GM19025 (cell line): ENCODE measurements around the gene ATAD3B.
A peak's percentile ranks its signal among the peaks of the same experiment; 100 is the strongest.
"Not testable (repeated sequence)": the region's sequence is repeated elsewhere in the genome, so short reads cannot be mapped to it uniquely, and the experiment has no call there.

Experiments
- ATAC-seq: cut with Tn5 transposase; IDR thresholded peaks from one replicate; pipeline ENCODE4 v1.9.1; 2021; ENCODE audit warnings: mild to moderate bottlenecking, low read depth, moderate library complexity; ENCODE audit not compliant: unreplicated experiment

ATAD3B gene

GRCh38 chr1:1432951-1433803, 38.4 kb upstream of the ATAD3B start:
- no peak for ATAC-seq

- no peak for ATAC-seq
Measured at GRCh38 chr1:1433804-1434130, 37.8 kb upstream of the ATAD3B start.

- ATAC-seq: no peak
Measured at GRCh38 chr1:1434131-1434823, 37.3 kb upstream of the ATAD3B start.

- ATAC-seq: no peak
Measured at GRCh38 chr1:1434824-1435105, 36.8 kb upstream of the ATAD3B start.

DNA sequence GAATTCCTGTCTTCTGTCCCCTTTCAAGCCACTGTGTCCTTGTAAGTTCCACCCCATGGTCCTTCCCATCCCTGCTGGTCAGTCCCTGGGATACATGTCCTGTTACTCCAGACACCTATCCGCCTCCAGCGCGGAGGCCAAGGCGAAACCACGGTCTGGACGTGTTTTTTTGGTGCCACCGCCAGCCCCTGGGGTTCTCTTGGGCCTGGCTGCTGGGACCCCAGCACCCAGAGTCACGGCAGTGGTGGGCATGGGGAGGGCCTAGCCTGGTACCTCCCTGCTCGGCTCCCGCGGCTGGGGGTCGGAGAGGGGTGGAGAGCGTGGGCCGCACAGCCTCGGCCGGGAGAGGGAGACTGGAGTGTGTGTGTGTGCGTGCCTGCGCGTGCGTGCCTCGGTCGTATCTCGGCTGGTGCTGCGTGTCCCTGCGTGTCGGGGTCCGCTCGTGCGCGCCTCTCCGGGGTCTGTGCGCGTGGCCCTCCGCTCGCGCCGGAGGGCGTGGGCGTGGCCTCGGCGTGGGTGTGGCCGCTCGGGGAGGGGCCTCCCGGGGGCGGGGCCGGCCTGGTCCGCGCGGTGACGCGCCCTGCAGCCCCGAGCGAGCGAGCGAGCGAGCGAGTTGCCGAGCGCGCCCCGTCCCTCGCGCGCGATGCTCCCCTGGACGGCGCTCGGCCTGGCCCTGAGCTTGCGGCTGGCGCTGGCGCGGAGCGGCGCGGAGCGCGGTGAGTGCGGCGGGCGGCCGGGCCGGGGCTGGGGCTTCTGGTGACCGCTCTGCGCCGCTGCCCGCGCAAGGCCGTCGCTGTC, 36.3 kb upstream of the ATAD3B start, which contains the start of gene VWA1:
VWA1 (plus strand) TSS at position 585 of the 798 bp plus-strand sequence; CDS start at position 644, 59 bp downstream.
- no peak for ATAC-seq

DNA sequence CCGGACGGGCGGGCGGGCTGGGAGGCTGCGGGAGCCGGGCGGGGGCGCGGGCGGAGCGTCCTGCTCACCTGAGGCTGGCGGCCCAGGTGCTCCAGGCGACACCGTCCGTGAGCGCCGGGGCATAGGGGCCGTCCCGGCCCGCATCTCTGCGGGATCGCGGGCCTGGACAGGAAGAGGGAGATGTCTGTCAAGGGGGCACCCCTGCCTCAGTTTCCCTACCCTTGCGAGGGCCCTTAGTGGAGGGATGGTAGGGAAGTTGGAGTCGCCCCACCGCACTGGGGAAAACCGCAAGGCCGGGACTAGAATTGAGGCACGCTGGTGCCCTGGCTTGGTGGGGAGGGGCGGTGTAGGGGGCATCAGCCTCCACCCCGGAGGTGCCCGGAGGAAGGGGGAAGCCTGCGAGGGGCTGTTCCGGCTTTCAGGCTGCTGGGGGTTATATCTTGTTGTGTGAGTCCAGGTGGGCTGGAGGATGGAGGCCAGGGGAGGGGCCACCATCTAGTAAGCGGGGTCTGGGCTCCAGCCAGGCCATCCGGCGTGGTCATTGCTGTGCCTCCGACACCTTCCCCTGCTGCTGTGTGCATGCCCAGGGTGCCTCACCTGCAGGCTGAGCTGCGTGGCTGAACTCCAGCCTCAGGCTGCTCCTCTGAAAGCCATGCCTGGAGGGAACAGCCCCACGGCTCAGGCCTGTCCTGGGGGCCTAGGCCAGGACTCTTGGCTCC, 35.5 kb upstream of the ATAD3B start:
- no peak for ATAC-seq

DNA sequence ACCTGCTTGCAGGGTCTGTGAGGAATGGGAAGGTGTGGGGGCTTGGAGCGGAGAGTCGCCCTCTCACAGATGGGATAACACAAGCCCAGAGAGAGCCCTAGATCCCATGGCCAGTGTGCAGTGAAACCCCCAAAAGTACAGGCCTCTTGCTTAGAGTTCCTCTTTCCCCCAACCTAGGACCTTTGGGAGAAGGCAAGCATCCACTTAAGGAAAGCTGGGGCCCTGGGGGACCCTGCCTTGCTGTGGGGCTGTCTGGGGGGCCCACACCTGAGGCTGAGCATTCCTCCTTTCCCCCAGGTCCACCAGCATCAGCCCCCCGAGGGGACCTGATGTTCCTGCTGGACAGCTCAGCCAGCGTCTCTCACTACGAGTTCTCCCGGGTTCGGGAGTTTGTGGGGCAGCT, 34.9 kb upstream of the ATAD3B start:
- ATAC-seq: no peak

DNA sequence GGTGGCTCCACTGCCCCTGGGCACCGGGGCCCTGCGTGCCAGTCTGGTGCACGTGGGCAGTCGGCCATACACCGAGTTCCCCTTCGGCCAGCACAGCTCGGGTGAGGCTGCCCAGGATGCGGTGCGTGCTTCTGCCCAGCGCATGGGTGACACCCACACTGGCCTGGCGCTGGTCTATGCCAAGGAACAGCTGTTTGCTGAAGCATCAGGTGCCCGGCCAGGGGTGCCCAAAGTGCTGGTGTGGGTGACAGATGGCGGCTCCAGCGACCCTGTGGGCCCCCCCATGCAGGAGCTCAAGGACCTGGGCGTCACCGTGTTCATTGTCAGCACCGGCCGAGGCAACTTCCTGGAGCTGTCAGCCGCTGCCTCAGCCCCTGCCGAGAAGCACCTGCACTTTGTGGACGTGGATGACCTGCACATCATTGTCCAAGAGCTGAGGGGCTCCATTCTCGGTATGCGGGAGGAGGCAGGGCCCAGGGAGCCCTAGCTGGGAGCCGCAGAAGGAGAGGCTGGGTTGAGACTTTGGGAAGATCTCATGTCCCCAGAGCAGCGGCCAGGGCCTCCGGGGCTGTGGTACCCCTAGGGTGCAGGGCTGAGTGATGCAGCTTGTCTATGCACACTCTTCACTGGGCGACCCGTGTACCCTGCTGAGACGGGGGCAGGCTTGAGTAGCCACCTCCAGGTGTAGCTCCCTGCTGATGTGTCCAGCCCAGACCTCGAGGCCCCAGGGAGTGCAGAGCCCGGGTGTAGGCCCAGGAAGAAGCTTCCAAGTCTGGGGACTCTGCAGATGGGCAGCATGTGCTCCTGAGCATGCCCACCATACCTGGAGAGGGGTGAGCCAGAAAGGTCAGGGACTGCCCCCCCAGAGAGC, 34.3 kb upstream of the ATAD3B start:
- no peak for ATAC-seq

DNA sequence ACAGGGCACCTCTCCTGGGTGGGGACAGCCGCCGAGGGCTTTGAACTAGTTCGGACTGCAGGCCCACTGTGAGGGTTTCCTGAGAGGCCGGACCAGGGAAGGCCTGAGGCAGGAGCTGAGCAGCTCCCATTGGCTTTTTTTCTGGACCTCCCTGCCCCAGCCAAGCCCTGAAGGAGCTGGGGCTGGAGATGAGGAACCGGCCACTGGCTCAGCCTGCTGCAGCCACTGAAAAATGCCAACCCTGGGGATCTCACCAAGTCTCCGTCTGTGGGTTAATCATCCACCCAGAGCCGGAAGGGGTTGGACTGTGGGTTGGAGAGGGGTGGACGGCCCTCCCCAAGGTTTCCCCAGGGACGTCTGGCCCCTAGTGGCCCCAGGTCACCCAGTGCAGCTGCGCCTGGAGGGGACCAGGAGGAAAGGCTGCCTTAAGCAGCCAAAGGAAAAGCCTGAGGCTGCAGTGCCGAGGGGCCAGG, 33.6 kb upstream of the ATAD3B start:
- ATAC-seq: peak; percentile 75

DNA sequence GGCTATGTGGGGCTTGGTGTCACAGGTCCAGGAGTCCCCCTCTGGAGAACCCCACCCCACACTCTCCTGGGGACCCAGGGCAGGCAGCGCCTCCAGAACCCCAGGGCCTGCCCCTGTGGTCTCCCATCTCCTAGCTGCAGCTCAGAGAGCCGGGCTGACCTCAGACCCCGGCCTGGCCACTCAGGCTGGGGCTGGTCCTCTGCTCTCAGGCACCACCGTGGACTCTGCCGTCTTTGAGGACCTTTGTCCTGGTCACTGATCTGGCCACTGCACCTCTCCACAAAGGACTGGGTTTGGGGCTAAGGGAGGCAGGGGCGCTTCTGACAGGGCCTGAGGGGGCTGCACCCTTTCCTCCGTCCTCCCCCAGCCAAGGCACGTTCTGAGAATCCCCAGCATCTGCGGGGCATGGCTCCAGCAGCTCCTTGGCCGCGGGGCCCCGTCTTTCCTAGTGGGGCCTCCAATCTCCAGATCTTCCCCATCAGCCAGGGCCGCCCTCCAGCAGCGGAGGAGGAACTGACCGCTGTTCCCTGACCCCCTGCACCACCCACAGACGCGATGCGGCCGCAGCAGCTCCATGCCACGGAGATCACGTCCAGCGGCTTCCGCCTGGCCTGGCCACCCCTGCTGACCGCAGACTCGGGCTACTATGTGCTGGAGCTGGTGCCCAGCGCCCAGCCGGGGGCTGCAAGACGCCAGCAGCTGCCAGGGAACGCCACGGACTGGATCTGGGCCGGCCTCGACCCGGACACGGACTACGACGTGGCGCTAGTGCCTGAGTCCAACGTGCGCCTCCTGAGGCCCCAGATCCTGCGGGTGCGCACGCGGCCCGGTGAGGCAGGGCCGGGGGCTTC, 32.8 kb upstream of the ATAD3B start:
- no peak for ATAC-seq

GRCh38 chr1:1439546-1440261, 31.9 kb upstream of the ATAD3B start:
- ATAC-seq: no peak

DNA sequence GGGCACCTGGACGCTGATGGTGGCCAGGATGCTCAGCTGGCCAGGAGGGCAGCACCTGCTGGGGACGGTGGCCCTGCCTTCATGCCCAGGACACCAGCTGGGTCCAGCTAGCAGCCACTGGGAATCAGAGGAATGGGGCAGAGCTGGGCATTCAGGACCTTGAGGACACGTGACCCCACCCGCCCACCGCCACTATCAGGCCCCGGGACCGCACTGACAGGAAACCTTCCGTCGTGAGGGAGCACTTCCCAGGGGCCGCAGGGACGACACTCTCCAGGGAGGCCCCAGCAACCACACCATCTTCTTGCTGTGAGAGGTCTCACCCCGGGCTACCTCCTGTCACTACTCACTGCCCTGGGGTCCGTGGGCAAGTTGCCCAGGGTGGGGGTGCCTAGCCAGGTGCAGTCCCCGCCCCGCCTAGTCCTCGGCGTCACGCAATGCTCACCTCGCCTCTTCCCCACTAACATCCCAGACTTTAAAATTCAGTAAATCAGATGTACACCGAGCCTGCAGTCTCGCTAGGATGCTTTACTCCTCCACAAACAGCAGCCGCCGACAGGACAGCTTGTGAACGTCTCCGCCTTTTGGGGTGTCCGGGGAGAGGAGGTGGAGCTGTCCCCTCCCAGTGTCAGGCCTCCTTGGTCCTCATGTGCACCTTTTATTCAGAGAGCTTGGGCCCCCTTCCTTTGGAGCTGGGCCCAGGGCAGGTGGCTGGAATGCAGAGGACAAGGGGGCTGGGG, 31.1 kb upstream of the ATAD3B start:
- ATAC-seq: no peak

DNA sequence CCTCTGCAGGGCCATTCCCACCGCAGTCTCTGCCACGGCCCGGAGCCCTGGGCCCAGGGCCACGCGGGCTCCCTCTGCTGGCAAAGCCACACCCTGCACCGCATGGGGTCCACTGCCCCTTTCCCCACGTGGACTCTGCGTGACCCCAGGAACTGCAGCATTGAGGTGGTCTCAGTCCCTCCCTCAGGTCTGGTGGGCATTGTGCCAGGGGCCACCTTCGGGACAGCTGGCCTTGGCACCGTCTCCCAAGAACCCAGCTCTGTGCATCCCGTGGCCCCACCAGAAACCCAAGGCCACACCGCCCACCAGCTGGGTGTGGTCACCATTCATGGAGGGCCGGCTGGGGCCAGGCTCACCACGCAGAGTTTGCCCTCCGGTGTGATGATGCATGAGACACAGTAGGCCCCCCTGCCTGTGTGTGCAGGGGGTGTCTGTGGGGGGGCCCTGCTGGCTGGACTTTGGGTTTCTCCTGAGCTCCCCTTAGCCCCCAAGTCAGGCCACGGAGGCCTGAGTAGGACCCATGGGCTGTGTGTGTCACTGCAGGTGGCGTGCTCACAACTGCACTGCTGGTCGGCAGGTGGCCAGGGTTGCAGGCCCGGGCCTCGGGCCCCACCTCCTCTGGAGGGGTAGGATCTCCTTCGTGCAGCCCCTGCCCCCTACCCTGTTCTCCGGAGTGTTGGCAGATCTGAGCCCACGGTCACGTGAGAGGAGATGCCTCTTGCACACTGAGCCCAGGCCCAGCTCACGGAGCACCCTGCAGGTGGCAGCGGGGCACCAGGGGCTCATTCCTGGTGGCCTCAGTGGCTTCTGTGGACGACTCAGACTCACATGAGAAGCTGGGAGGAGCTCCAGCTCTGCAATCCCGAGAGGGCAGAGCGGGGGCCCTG, 30.3 kb upstream of the ATAD3B start:
- no peak for ATAC-seq

DNA sequence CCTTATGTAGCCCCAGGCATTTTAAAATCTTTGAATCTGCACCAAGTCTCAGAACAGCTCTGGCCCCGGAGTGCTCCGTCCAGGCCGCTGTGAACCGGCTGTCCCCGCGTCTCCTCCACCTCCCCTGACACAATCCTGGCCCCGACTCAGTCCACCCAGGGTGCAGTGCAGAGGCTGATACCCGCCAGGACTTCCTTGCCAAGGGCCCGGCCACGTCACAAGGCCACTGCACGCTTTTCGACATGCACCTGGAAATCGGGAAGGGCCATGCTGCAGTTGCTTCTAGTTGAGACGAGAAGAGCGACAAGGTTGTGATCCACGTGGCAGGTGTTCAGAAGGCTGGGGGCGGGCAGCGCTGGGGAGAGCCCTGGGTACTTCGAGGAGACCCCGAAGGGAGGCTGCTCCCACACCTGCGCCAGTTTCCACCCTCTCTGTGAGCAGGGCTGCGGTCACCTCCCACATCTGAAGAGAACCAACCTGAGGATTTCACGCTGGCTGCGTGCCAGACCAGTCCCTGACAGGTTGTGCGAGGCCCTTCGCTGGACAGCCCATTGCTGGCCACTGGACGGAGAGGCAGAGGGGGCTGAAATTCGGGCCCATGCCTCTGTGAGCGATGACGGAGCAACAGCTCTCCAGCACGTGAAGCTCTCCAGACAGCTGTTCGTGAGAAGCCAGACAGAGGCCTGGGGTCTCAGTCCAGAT, 29.3 kb upstream of the ATAD3B start:
- ATAC-seq: no peak

DNA sequence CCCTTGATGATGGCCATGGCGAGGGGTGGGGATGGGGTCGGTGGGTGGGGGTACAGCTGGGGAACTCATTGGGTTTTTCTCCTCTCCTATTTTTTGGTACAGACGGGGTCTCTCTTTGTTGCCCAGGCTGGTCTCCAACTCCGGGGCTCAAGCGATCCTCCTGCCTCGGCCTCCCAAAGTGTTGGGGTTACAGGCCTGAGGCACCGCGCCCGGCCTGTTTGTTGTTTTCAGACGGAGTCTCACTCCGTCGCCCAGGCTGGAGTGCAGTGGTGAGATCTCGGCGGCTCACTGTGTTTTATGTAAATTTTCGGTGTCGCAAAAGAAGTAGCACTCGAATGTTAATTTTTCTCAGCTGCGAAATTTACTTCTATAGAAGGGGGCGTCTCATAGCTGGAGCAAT, 24.9 kb upstream of the ATAD3B start:
- ATAC-seq: not testable (repeated sequence)
